Endothelial cell (in vitro differentiated cells): Measurements from ENCODE around the gene AKR1A1. TPM values are rescaled to one million over a fixed set of nuclear protein-coding genes. Genes with fewer than 3 reads are reported as not detected.

Experiments used
- DNase-seq: peaks from one replicate; pipeline ENCODE4 v3.0.0; 2021; ENCODE audit warnings: low spot score
- H3K27ac Mint-ChIP-seq: one replicate; pipeline ENCODE4 v1.8.0; 2021; ENCODE audit warnings: mixed read lengths, inconsistent platforms; ENCODE audit not compliant: unreplicated experiment
- H3K27me3 Mint-ChIP-seq: one replicate; pipeline ENCODE4 v1.8.0; 2021; ENCODE audit warnings: mild to moderate bottlenecking, moderate library complexity, mixed read lengths, inconsistent platforms; ENCODE audit not compliant: unreplicated experiment
- H3K36me3 Mint-ChIP-seq: one replicate; pipeline ENCODE4 v1.8.0; 2021; ENCODE audit warnings: mild to moderate bottlenecking, low read depth, mixed read lengths, inconsistent platforms; ENCODE audit not compliant: unreplicated experiment
- H3K4me1 Mint-ChIP-seq: one replicate; pipeline ENCODE4 v1.8.0; 2021; ENCODE audit warnings: mild to moderate bottlenecking, mixed read lengths, inconsistent platforms; ENCODE audit not compliant: unreplicated experiment
- H3K4me3 Mint-ChIP-seq: one replicate; pipeline ENCODE4 v1.8.0; 2021; ENCODE audit warnings: mild to moderate bottlenecking, mixed read lengths, inconsistent platforms; ENCODE audit not compliant: unreplicated experiment
- H3K9me3 Mint-ChIP-seq: one replicate; pipeline ENCODE4 v1.8.0; 2021; ENCODE audit warnings: mixed read lengths, inconsistent platforms; ENCODE audit not compliant: unreplicated experiment
- total RNA-seq: library from RNA; stranded (reverse); fragmentation: NEBNext Ultra II Directional; extraction: Animal tissue kit (Norgen Biotek cat#: 25700); gene quantifications from one replicate; pipeline ENCODE4 v1.2.1, GENCODE V29; 2021; ENCODE audit not compliant: unreplicated experiment
- TF ChIP-seq, protein P1 (sequence below): fragments of 200-600 bp; sonication (generic); IDR thresholded peaks from one replicate; pipeline ENCODE4 v1.5.0; 2021; ENCODE audit warnings: antibody characterized with exemption; ENCODE audit not compliant: unreplicated experiment

The AKR1A1 gene
- total RNA-seq, 1 donor from 2014 or later = 125 TPM

DNA sequence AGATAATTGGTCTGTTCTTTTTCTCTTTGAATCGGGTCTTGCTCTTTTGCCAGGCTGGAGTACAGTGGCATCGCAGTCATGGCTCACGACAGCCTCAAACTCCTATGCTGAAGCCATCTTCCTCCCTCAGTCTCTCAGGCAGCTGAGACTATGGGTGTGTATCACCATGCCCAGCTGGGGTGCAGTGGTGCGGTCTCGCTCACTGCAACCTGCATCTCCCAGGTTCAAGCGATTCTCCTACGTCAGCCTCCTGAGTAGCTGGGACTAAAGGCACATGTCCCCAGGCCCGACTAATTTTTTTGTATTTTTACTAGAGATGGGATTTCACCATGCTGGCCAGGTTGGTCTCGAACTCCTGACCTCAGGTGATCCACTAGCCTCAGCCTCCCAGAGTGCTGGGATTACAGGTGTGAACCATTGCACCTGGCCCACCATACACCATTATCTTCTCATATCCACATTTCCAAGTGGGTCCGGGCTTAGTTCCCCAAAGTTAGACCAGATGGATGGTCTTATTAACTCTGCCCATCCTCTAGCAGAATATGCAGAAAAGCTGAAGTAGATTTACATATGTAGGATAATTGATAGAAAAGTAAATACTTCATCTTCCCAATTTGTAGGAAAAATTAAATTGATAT lies 60.1 kb downstream of the AKR1A1 start:
- no peaks in the 10 kb centered on the region for H3K9me3 Mint-ChIP-seq
- H3K4me3 Mint-ChIP-seq = no peak overlapping the region
- H3K36me3 Mint-ChIP-seq = peaks cover 24% of the 10 kb centered on the region
- H3K4me1 Mint-ChIP-seq = peaks cover 19% of the 10 kb centered on the region
- peaks cover 5% of the 10 kb centered on the region for H3K27me3 Mint-ChIP-seq
- DNase-seq = no peak
- H3K27ac Mint-ChIP-seq = no peak overlapping the region
- TF ChIP-seq, protein P1, sequence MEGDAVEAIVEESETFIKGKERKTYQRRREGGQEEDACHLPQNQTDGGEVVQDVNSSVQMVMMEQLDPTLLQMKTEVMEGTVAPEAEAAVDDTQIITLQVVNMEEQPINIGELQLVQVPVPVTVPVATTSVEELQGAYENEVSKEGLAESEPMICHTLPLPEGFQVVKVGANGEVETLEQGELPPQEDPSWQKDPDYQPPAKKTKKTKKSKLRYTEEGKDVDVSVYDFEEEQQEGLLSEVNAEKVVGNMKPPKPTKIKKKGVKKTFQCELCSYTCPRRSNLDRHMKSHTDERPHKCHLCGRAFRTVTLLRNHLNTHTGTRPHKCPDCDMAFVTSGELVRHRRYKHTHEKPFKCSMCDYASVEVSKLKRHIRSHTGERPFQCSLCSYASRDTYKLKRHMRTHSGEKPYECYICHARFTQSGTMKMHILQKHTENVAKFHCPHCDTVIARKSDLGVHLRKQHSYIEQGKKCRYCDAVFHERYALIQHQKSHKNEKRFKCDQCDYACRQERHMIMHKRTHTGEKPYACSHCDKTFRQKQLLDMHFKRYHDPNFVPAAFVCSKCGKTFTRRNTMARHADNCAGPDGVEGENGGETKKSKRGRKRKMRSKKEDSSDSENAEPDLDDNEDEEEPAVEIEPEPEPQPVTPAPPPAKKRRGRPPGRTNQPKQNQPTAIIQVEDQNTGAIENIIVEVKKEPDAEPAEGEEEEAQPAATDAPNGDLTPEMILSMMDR = no peak

GRCh38 chr1:45612941-45613579 lies 62.4 kb downstream of the AKR1A1 start:
- Mint-ChIP-seq H3K27me3 (peaks cover 3% of the 10 kb centered on the region), H3K4me1 (peaks cover 9% of the 10 kb centered on the region), H3K9me3 (no peaks in the 10 kb centered on the region), H3K27ac (no peak overlapping the region), H3K4me3 (peak overlapping the region; percentile 28), H3K36me3 (peaks cover 31% of the 10 kb centered on the region)
- TF ChIP-seq, protein P1 = no peak
- no peak for DNase-seq

DNA sequence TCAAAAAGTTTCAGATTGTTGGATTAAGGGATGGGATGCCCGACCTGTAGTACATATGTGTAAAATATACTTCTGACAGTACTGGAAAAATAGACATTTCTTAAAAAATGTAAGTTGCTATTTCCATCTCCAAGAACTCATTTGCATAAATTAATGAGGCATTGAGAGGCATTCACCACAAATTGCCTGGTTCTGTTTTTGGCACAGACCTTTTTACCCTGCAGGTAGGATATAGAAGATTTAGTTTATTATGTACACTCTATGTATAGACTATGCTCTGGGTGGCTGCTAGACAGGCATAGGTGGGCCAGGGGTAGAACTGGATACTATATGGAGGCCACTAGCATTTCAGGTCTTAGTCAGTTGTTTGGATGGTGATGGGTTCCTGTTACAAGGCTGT lies 65.3 kb downstream of the AKR1A1 start:
- DNase-seq = no peak
- Mint-ChIP-seq H3K36me3 (peaks cover 40% of the 10 kb centered on the region), H3K4me1 (peaks cover 18% of the 10 kb centered on the region), H3K4me3 (no peak overlapping the region), H3K27me3 (peaks cover 3% of the 10 kb centered on the region), H3K9me3 (no peaks in the 10 kb centered on the region), H3K27ac (no peak overlapping the region)
- TF ChIP-seq, protein P1 = no peak

DNA sequence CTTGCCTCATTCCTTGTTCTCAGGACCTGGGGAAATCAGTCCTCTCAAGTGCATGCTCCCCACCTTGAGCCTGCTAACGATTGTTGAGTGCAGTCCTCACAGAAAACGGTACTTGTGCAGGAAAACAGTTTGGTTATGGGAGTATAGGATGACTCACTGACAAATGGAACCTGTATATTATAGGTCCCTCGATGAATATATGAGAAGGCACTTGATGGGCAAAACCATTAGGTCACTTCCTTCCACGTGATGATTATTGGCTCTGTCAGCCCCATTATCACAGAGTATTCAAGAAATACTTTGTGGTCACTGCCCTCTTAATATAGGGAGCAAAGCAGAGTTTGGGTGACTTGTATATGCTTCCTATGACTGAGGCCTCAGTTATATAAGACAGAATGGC lies 67.0 kb downstream of the AKR1A1 start:
- Mint-ChIP-seq H3K27me3 (peaks cover 5% of the 10 kb centered on the region), H3K9me3 (no peaks in the 10 kb centered on the region), H3K4me3 (no peak overlapping the region), H3K27ac (peak overlapping the region; percentile 58), H3K4me1 (peaks cover 27% of the 10 kb centered on the region), H3K36me3 (peaks cover 40% of the 10 kb centered on the region)
- no peak for DNase-seq
- TF ChIP-seq, protein P1 = no peak

DNA sequence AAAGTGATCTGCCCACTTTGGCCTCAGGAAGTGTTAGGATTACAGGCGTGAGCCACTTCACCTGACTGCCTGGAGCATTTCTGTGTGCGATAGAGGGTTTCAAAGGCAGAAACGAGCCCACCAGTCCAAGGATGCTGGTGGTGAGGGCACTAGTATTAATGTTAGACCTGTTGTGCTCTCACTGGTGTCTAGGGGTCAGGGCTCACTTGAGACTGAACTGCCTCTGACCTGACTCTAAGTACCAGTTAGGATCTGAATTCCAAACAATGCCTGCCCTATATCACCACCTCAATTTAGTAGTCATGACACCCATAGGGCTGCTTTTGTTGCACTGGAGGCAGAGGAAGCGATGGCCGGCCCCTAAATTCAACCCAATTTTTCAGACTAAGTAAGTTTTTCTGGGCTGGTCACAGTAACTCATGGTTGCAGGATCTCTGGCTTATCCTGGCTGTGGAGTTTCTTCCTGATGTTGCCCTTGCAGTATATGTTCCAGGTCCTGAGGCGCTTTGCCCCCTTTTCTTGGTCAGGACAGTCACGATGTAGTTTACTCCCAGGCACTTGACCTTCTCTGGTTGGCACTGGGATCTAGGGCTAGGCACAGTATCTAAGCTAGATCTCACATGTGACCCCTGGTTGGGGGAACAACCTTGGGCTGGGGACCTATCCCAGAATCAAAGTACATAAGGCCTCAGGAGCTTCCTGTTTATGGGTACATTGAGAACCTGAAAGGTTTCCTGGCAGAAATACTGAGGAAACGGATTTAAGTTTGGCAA lies 68.7 kb downstream of the AKR1A1 start:
- DNase-seq = no peak
- peaks cover 32% of the 10 kb centered on the region for H3K4me1 Mint-ChIP-seq
- H3K27ac Mint-ChIP-seq = peak overlapping the region; percentile 61
- no peak overlapping the region for H3K4me3 Mint-ChIP-seq
- TF ChIP-seq, protein P1 = no peak
- H3K9me3 Mint-ChIP-seq = no peaks in the 10 kb centered on the region
- peaks cover 9% of the 10 kb centered on the region for H3K27me3 Mint-ChIP-seq
- peaks cover 44% of the 10 kb centered on the region for H3K36me3 Mint-ChIP-seq
